Neural cell (in vitro differentiated cells): ENCODE measurements around the gene HIPK1.

ENCODE experiments used
- CTCF ChIP-seq: fragments of 450-650 bp; IDR thresholded peaks from 2 replicates; pipeline ENCODE4 v1.5.1; 2014; ENCODE audit warnings: antibody characterized with exemption, mild to moderate bottlenecking, moderate library complexity; ENCODE audit not compliant: poor library complexity, severe bottlenecking
- MXI1 ChIP-seq: fragments of 450-650 bp; conservative IDR thresholded peaks from 2 replicates; pipeline ENCODE4 v1.6.1; 2014; ENCODE audit warnings: antibody characterized with exemption, mild to moderate bottlenecking; ENCODE audit not compliant: poor library complexity, severe bottlenecking
- POLR2AphosphoS5 ChIP-seq: IDR thresholded peaks from 2 replicates; pipeline ENCODE4 v1.6.1; 2012
- SMC3 ChIP-seq: fragments of 450-650 bp; conservative IDR thresholded peaks from 2 replicates; pipeline ENCODE4 v1.6.1; 2014; ENCODE audit warnings: antibody characterized with exemption, mild to moderate bottlenecking, moderate library complexity; ENCODE audit not compliant: poor library complexity

GRCh38 chr1:114009393-114009792 lies 80.3 kb downstream of the HIPK1 start:
- no peak for TF ChIP-seq CTCF
- no peak for TF ChIP-seq POLR2AphosphoS5
- TF ChIP-seq SMC3: no peak
- TF ChIP-seq MXI1: no peak
